Heart left ventricle (tissue), 13 donors: ENCODE measurements around the gene GSK3B.

ENCODE experiments used
- POLR2A ChIP-seq, 2 donors: fragments of 450-650 bp; IDR thresholded peaks; one replicate each; pipeline ENCODE4 v1.6.1; 2017; ENCODE audit warnings: antibody characterized with exemption in 2 of 2, mild to moderate bottlenecking in 2 of 2, moderate library complexity in 2 of 2
- TF ChIP-seq, protein P1 (sequence below), 12 donors: fragments of 200-600 bp; sonication (generic) in 4 of 12; IDR thresholded peaks; one replicate each; pipeline versions ENCODE4 v1.5.0 to v1.8.0; 2018 to 2022; ENCODE audit warnings: antibody characterized with exemption in 12 of 12, mild to moderate bottlenecking in 5 of 12
- donor health status: ischemic (EF 13 %, LVEDD 7.1; RV severe dilation, severe dysfunction).
- donor health status: DM: no; HTN: yes; CAD: no.
- donor health status: DM: no; HTN: no; CAD: no.
- donor health status: ischemic (EF 25% LVEDD 6.9; RV normal size, moderate dysfunction).
- donor health status: ischemic (EF 25% LVEDD 5.7; RV mildly dilated, moderate dysfunction).
- donor health status: ischemic (EF 35%, LVEDD 5.7; RV mildly dilated, moderate dysfunction).
- donor health status: nonischemic (EF 11% LVEDD 7.7; RV severe dilation, severe dysfunction).
- donor health status: DM: yes; HTN: yes; CAD: no.
- donor health status: PGD.
- donor health status: ischemic (EF 29% LVEDD 5.4; RV normal size, mild dysfunction).
- donor health status: nonischemic (EF 23%, LVEDD 6.1; RV moderate dilation, normal function).

DNA sequence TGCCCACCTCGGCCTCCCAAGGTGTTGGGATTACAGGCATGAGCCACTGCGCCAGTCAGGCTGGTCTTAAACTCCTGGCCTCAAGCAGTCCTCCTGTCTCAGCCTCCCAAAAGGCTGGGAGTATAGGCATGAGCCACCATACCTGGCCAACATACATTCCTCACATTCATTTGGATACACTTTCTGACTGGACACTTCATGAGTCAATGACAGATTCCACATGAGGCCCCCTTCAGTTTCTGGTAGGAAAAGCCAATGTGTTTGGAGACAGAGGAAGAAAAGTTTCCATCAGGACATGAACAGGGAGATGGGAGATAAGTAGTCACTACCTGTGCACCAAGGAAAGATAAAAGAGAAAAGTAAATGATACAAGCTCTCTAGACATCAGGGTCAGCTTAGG lies 49.4 kb upstream of the GSK3B start:
- TF ChIP-seq, protein P1, sequence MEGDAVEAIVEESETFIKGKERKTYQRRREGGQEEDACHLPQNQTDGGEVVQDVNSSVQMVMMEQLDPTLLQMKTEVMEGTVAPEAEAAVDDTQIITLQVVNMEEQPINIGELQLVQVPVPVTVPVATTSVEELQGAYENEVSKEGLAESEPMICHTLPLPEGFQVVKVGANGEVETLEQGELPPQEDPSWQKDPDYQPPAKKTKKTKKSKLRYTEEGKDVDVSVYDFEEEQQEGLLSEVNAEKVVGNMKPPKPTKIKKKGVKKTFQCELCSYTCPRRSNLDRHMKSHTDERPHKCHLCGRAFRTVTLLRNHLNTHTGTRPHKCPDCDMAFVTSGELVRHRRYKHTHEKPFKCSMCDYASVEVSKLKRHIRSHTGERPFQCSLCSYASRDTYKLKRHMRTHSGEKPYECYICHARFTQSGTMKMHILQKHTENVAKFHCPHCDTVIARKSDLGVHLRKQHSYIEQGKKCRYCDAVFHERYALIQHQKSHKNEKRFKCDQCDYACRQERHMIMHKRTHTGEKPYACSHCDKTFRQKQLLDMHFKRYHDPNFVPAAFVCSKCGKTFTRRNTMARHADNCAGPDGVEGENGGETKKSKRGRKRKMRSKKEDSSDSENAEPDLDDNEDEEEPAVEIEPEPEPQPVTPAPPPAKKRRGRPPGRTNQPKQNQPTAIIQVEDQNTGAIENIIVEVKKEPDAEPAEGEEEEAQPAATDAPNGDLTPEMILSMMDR (IDR thresholded peaks at IDR 0.05) = no peak
- TF ChIP-seq POLR2A (IDR thresholded peaks at IDR 0.05) = no peak
